HepG2 (cell line): ENCODE data around the gene EIF2S2. TPM values are rescaled to one million over a fixed set of nuclear protein-coding genes. Genes with fewer than 3 reads are reported as not detected.

Experiments used
- ATF7 ChIP-seq, 2 experiments: fragments of 450-650 bp in 1 of 2; sonication (generic) in 1 of 2; formaldehyde crosslinking in 1 of 2; IDR thresholded peaks; 2 replicates each; pipeline versions ENCODE4 v1.4.0 to v1.6.1; 2016 to 2020; ENCODE audit warnings: antibody characterized with exemption in 1 of 2, mild to moderate bottlenecking in 1 of 2, missing genetic modification reagents in 1 of 2
- HOXA3 ChIP-seq: sonication (generic); formaldehyde crosslinking; IDR thresholded peaks from 2 replicates; pipeline ENCODE4 v1.5.0; 2020; ENCODE audit warnings: missing genetic modification reagents
- KDM1A ChIP-seq: IDR thresholded peaks from 2 replicates; pipeline ENCODE4 v1.6.1; 2016; ENCODE audit warnings: missing compliant biosample characterization
- REPIN1 ChIP-seq: sonication (generic); formaldehyde crosslinking; IDR thresholded peaks from 2 replicates; pipeline ENCODE4 v1.8.0; 2022; ENCODE audit warnings: missing genetic modification reagents, low read depth, mild to moderate bottlenecking, borderline replicate concordance
- TARDBP ChIP-seq: sonication (generic); formaldehyde crosslinking; IDR thresholded peaks from 2 replicates; pipeline ENCODE4 v1.8.0; 2022; ENCODE audit warnings: mild to moderate bottlenecking, missing genetic modification reagents
- ZBTB21 ChIP-seq: sonication (generic); formaldehyde crosslinking; IDR thresholded peaks from 2 replicates; pipeline ENCODE4 v1.4.0; 2020; ENCODE audit warnings: missing genetic modification reagents
- ZFP36L2 ChIP-seq: sonication (generic); formaldehyde crosslinking; IDR thresholded peaks from 2 replicates; pipeline ENCODE4 v1.4.0; 2020; ENCODE audit warnings: missing genetic modification reagents
- ZFP41 ChIP-seq: sonication (generic); formaldehyde crosslinking; IDR thresholded peaks from 2 replicates; pipeline ENCODE4 v1.4.0; 2020; ENCODE audit warnings: mild to moderate bottlenecking, missing genetic modification reagents, borderline replicate concordance
- ZNF607 ChIP-seq: sonication (generic); formaldehyde crosslinking; IDR thresholded peaks from 2 replicates; pipeline ENCODE4 v1.5.1; 2020; ENCODE audit warnings: missing genetic modification reagents, mild to moderate bottlenecking, borderline replicate concordance
- ZNF672 ChIP-seq: sonication (generic); formaldehyde crosslinking; IDR thresholded peaks from 2 replicates; pipeline ENCODE4 v1.8.1; 2022; ENCODE audit warnings: missing genetic modification reagents
- ZNF674 ChIP-seq: sonication (generic); formaldehyde crosslinking; IDR thresholded peaks from 2 replicates; pipeline ENCODE4 v1.5.0; 2020; ENCODE audit warnings: low read depth, mild to moderate bottlenecking, missing genetic modification reagents
- ZSCAN12 ChIP-seq: sonication (generic); formaldehyde crosslinking; IDR thresholded peaks from 2 replicates; pipeline ENCODE4 v1.9.0; 2021; ENCODE audit warnings: mild to moderate bottlenecking, missing genetic modification reagents
- polyA plus RNA-seq, 8 experiments: library from polyadenylated mRNA; depleted of rRNA in 3 of 8; stranded (reverse) in 7 of 8; unstranded in 1 of 8; fragments of >200 nt; fragmentation: Illumina TruSeq in 4 of 8; extraction: Trizol in 4 of 8; gene quantifications; 2 replicates each; pipeline versions ENCODE4 v1.2.1 to v1.2.3, GENCODE V29; 2011 to 2016; ENCODE audit warnings: low read depth in 4 of 8, missing spikeins in 1 of 8, mixed read lengths in 1 of 8; ENCODE audit not compliant: insufficient read depth in 1 of 8
- total RNA-seq, 5 experiments: library from RNA; depleted of rRNA; stranded (reverse); fragments of >200 nt; fragmentation: Illumina TruSeq; extraction: Trizol; gene quantifications; 2 replicates each; pipeline ENCODE4 v1.2.3, GENCODE V29; 2016; ENCODE audit warnings: low read depth in 1 of 5
- TF ChIP-seq, protein P1 (sequence below), 2 experiments: sonication (generic) in 1 of 2; formaldehyde crosslinking in 1 of 2; IDR thresholded peaks; 2 replicates each; pipeline versions ENCODE4 v1.6.1 to v1.9.0; 2014 to 2022; ENCODE audit warnings: antibody characterized with exemption in 1 of 2, borderline replicate concordance in 1 of 2, inconsistent platforms in 1 of 2, low read depth in 1 of 2, missing genetic modification reagents in 1 of 2
- TF ChIP-seq, protein P2 (sequence below): IDR thresholded peaks from 2 replicates; pipeline ENCODE4 v1.6.1; 2016; ENCODE audit warnings: low read depth, borderline replicate concordance
- TF ChIP-seq, protein P3 (sequence below): sonication (generic); formaldehyde crosslinking; IDR thresholded peaks from 2 replicates; pipeline ENCODE4 v1.9.0; 2021; ENCODE audit warnings: missing genetic modification reagents, borderline replicate concordance
- TF ChIP-seq, protein P4 (sequence below): sonication (generic); formaldehyde crosslinking; IDR thresholded peaks from 2 replicates; pipeline ENCODE4 v1.5.1; 2020; ENCODE audit warnings: missing genetic modification reagents, mild to moderate bottlenecking, borderline replicate concordance

EIF2S2 gene
- total and polyA plus RNA-seq, 2 of the 13 experiments (the other 11 are each of a cell fraction or from before 2014, with no cell fraction given), result 126 to 213 TPM

DNA sequence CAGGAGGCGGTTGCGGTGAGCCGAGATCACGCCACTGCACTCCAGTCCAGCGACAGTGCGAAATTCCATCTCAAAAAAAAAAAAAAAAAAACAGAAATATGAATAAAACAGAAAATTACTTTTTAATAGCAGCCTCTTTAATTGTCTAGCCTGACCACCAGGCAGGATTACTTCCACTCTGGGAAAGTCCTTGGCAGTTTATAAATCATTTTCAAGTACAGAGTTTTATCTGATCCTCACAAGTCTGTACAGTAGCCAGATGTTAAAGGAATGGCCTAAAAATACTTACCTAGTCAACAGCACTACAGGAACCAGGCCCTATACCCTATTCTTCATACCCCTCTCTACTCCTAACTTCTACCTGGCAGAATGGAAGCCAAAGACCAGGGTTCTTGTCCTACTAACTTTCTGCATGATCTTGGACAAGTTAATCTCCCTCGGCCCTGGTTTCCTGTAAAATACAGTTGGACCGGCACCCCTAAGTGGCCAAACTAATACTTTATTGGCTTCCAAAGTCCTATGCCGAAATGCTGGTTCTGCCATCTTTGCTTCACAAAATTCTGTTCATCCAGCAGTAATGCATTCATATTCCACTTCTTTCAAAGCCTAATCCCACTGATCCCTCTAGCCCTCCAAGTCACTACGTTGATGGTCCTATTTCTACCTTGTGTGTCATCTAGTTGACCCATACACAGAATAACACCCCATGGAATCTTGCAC is 1.9 kb downstream of the EIF2S2 start (continued):
- TF ChIP-seq HOXA3 (CRISPR knock-in tag), result no peak
- TF ChIP-seq TARDBP, result 0 out of 2 replicates have a peak, but pooled peaks have one; percentile 55
- TF ChIP-seq, protein P1, sequence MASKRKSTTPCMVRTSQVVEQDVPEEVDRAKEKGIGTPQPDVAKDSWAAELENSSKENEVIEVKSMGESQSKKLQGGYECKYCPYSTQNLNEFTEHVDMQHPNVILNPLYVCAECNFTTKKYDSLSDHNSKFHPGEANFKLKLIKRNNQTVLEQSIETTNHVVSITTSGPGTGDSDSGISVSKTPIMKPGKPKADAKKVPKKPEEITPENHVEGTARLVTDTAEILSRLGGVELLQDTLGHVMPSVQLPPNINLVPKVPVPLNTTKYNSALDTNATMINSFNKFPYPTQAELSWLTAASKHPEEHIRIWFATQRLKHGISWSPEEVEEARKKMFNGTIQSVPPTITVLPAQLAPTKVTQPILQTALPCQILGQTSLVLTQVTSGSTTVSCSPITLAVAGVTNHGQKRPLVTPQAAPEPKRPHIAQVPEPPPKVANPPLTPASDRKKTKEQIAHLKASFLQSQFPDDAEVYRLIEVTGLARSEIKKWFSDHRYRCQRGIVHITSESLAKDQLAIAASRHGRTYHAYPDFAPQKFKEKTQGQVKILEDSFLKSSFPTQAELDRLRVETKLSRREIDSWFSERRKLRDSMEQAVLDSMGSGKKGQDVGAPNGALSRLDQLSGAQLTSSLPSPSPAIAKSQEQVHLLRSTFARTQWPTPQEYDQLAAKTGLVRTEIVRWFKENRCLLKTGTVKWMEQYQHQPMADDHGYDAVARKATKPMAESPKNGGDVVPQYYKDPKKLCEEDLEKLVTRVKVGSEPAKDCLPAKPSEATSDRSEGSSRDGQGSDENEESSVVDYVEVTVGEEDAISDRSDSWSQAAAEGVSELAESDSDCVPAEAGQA (IDR thresholded peaks at IDR 0.05; ENCODE audit: low read depth), result no peak
- TF ChIP-seq, protein P1 (CRISPR knock-in tag; IDR thresholded peaks at IDR 0.05; ENCODE audit: borderline replicate concordance), result 0 out of 2 replicates have a peak, but pooled peaks have one; percentile 40
- no peak for TF ChIP-seq KDM1A
- TF ChIP-seq, protein P2, sequence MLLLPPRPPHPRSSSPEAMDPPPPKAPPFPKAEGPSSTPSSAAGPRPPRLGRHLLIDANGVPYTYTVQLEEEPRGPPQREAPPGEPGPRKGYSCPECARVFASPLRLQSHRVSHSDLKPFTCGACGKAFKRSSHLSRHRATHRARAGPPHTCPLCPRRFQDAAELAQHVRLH, result no peak
- TF ChIP-seq ATF7 (IDR thresholded peaks at IDR 0.05), result no peak
- no peak for TF ChIP-seq ATF7 (CRISPR knock-in tag; IDR thresholded peaks at IDR 0.05)
- no peak for TF ChIP-seq ZNF607
- TF ChIP-seq REPIN1 (CRISPR knock-in tag), result 0 out of 2 replicates have a peak, but pooled peaks have one; percentile 33
- TF ChIP-seq ZNF672, result no peak
- TF ChIP-seq ZBTB21 (CRISPR knock-in tag), result no peak
- TF ChIP-seq ZFP41 (CRISPR knock-in tag), result no peak
- no peak for TF ChIP-seq ZFP36L2 (CRISPR knock-in tag)
- TF ChIP-seq ZNF674 (CRISPR knock-in tag), result no peak
- TF ChIP-seq ZSCAN12 (CRISPR knock-in tag), result peak; percentile 43; the same call in 1 of the 2 replicates
- TF ChIP-seq, protein P3, sequence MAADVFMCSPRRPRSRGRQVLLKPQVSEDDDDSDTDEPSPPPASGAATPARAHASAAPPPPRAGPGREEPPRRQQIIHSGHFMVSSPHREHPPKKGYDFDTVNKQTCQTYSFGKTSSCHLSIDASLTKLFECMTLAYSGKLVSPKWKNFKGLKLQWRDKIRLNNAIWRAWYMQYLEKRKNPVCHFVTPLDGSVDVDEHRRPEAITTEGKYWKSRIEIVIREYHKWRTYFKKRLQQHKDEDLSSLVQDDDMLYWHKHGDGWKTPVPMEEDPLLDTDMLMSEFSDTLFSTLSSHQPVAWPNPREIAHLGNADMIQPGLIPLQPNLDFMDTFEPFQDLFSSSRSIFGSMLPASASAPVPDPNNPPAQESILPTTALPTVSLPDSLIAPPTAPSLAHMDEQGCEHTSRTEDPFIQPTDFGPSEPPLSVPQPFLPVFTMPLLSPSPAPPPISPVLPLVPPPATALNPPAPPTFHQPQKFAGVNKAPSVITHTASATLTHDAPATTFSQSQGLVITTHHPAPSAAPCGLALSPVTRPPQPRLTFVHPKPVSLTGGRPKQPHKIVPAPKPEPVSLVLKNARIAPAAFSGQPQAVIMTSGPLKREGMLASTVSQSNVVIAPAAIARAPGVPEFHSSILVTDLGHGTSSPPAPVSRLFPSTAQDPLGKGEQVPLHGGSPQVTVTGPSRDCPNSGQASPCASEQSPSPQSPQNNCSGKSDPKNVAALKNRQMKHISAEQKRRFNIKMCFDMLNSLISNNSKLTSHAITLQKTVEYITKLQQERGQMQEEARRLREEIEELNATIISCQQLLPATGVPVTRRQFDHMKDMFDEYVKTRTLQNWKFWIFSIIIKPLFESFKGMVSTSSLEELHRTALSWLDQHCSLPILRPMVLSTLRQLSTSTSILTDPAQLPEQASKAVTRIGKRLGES (CRISPR knock-in tag), result no peak
- TF ChIP-seq, protein P4, sequence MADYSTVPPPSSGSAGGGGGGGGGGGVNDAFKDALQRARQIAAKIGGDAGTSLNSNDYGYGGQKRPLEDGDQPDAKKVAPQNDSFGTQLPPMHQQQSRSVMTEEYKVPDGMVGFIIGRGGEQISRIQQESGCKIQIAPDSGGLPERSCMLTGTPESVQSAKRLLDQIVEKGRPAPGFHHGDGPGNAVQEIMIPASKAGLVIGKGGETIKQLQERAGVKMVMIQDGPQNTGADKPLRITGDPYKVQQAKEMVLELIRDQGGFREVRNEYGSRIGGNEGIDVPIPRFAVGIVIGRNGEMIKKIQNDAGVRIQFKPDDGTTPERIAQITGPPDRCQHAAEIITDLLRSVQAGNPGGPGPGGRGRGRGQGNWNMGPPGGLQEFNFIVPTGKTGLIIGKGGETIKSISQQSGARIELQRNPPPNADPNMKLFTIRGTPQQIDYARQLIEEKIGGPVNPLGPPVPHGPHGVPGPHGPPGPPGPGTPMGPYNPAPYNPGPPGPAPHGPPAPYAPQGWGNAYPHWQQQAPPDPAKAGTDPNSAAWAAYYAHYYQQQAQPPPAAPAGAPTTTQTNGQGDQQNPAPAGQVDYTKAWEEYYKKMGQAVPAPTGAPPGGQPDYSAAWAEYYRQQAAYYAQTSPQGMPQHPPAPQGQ, result no peak
